Mesendoderm (in vitro differentiated cells): ENCODE results near the gene WNT8B.

ENCODE experiments used
- DNase-seq: peaks from one replicate; pipeline ENCODE4 v3.0.0; 2013
- H2AK5ac ChIP-seq: 2 replicates; pipeline ENCODE4 v1.6.1; 2013; ENCODE audit warnings: low read length, inconsistent platforms
- H2BK120ac ChIP-seq: 2 replicates; pipeline ENCODE4 v1.6.1; 2013; ENCODE audit warnings: low read depth, mild to moderate bottlenecking, low read length, moderate library complexity, mixed read lengths
- H2BK15ac ChIP-seq: replicated peaks from 2 replicates; pipeline ENCODE4 v1.6.1; 2013; ENCODE audit warnings: low read depth, mild to moderate bottlenecking, moderate library complexity
- H2BK5ac ChIP-seq: 2 replicates; pipeline ENCODE4 v1.6.1; 2013; ENCODE audit warnings: low read length, inconsistent platforms
- H3K18ac ChIP-seq: 2 replicates; pipeline ENCODE4 v1.6.1; 2013; ENCODE audit warnings: mild to moderate bottlenecking, low read length, mixed read lengths
- H3K23ac ChIP-seq: one replicate; pipeline ENCODE4 v1.6.1; 2013; ENCODE audit warnings: low read length
- H3K27ac ChIP-seq: 2 replicates; pipeline ENCODE4 v1.5.1; 2013; ENCODE audit warnings: low read depth, mild to moderate bottlenecking, inconsistent platforms, low read length, moderate library complexity
- H3K27me3 ChIP-seq: 2 replicates; pipeline ENCODE4 v1.6.1; 2013; ENCODE audit warnings: low read length, control low read depth, mild to moderate bottlenecking, inconsistent platforms; ENCODE audit not compliant: insufficient read depth, poor library complexity
- H3K36me3 ChIP-seq: 2 replicates; pipeline ENCODE4 v1.6.1; 2013; ENCODE audit warnings: low read length, inconsistent platforms; ENCODE audit not compliant: control insufficient read depth, insufficient read depth
- H3K4ac ChIP-seq: one replicate; pipeline ENCODE4 v1.6.1; 2013; ENCODE audit warnings: low read depth, mild to moderate bottlenecking, low read length, moderate library complexity
- H3K4me1 ChIP-seq: 2 replicates; pipeline ENCODE4 v1.6.1; 2013; ENCODE audit warnings: low read depth, low read length, inconsistent platforms; ENCODE audit not compliant: control insufficient read depth
- H3K4me2 ChIP-seq: 2 replicates; pipeline ENCODE4 v1.6.1; 2013; ENCODE audit warnings: low read length
- H3K4me3 ChIP-seq: 2 replicates; pipeline ENCODE4 v1.5.1; 2013; ENCODE audit warnings: mild to moderate bottlenecking, low read length
- H3K56ac ChIP-seq: one replicate; pipeline ENCODE4 v1.6.1; 2013; ENCODE audit warnings: low read length
- H3K79me1 ChIP-seq: 2 replicates; pipeline ENCODE4 v1.6.1; 2013; ENCODE audit warnings: low read length, inconsistent platforms
- H3K79me2 ChIP-seq: 2 replicates; pipeline ENCODE4 v1.6.1; 2013; ENCODE audit warnings: mild to moderate bottlenecking, low read length; ENCODE audit not compliant: control insufficient read depth, insufficient read depth
- H3K9ac ChIP-seq: 2 replicates; pipeline ENCODE4 v1.6.1; 2013; ENCODE audit warnings: low read length, inconsistent platforms
- H4K5ac ChIP-seq: one replicate; pipeline ENCODE4 v1.6.1; 2013; ENCODE audit warnings: low read length
- H4K8ac ChIP-seq: one replicate; pipeline ENCODE4 v1.6.1; 2013; ENCODE audit warnings: low read depth, mild to moderate bottlenecking, control low read depth, low read length, moderate library complexity
- WGBS: extraction: QIAGEN DNeasy Blood & Tissue Kit; methylation state at CpG from one replicate; pipeline ENCODE4 v1.1.7; 2013; ENCODE audit warnings: low lambda C conversion rate, missing lambda C conversion rate; ENCODE audit not compliant: insufficient coverage; ENCODE audit errors: extremely low coverage; 5-methylcytosine and 5-hydroxymethylcytosine counted together

The WNT8B gene

GRCh38 chr10:100522107-100522801 lies 59.4 kb downstream of the WNT8B start:
- H2BK120ac ChIP-seq = no peak overlapping the region
- no peak overlapping the region for H3K9ac ChIP-seq
- H3K79me2 ChIP-seq = no peaks in the 10 kb centered on the region
- no peak overlapping the region for H2BK5ac ChIP-seq
- H3K27ac ChIP-seq = no peak overlapping the region
- no peaks in the 10 kb centered on the region for H3K4me1 ChIP-seq
- no peak overlapping the region for H3K56ac ChIP-seq
- H3K4me2 ChIP-seq = no peak overlapping the region
- no peak overlapping the region for H4K8ac ChIP-seq
- peaks cover 5% of the 10 kb centered on the region for H3K27me3 ChIP-seq
- no CpG with 5 or more reads among the region's 5 CpGs for WGBS
- no peak overlapping the region for H3K4ac ChIP-seq
- no peak overlapping the region for H3K4me3 ChIP-seq
- no peaks in the 10 kb centered on the region for H3K79me1 ChIP-seq
- DNase-seq = no peak
- no peak overlapping the region for H2BK15ac ChIP-seq
- no peak overlapping the region for H2AK5ac ChIP-seq
- H3K23ac ChIP-seq = no peak overlapping the region
- H4K5ac ChIP-seq = no peak overlapping the region
- no peak overlapping the region for H3K18ac ChIP-seq
- peaks cover 8% of the 10 kb centered on the region for H3K36me3 ChIP-seq

- WGBS = no CpG with 5 or more reads among the region's 9 CpGs
- no peak overlapping the region for H4K8ac ChIP-seq
- H3K36me3 ChIP-seq = peaks cover 8% of the 10 kb centered on the region
- DNase-seq = no peak
- no peak overlapping the region for H2BK15ac ChIP-seq
- H3K56ac ChIP-seq = no peak overlapping the region
- no peak overlapping the region for H3K9ac ChIP-seq
- no peak overlapping the region for H2BK120ac ChIP-seq
- no peaks in the 10 kb centered on the region for H3K4me1 ChIP-seq
- no peak overlapping the region for H2AK5ac ChIP-seq
- no peaks in the 10 kb centered on the region for H3K79me1 ChIP-seq
- H3K27ac ChIP-seq = no peak overlapping the region
- no peak overlapping the region for H3K4me2 ChIP-seq
- H4K5ac ChIP-seq = no peak overlapping the region
- H2BK5ac ChIP-seq = no peak overlapping the region
- H3K23ac ChIP-seq = no peak overlapping the region
- H3K79me2 ChIP-seq = no peaks in the 10 kb centered on the region
- H3K4ac ChIP-seq = no peak overlapping the region
- H3K27me3 ChIP-seq = peaks cover 5% of the 10 kb centered on the region
- H3K4me3 ChIP-seq = no peak overlapping the region
- H3K18ac ChIP-seq = no peak overlapping the region
These were observed 60.1 kb downstream of the WNT8B start for GRCh38 chr10:100522945-100523344.

- peaks cover 3% of the 10 kb centered on the region for H3K79me2 ChIP-seq
- peaks cover 5% of the 10 kb centered on the region for H3K27me3 ChIP-seq
- H3K4me1 ChIP-seq = no peaks in the 10 kb centered on the region
- H3K27ac ChIP-seq = no peak overlapping the region
- H2BK15ac ChIP-seq = no peak overlapping the region
- no peak overlapping the region for H3K18ac ChIP-seq
- no peak overlapping the region for H2AK5ac ChIP-seq
- H3K9ac ChIP-seq = no peak overlapping the region
- no peak overlapping the region for H2BK5ac ChIP-seq
- no CpG with 5 or more reads among the region's 6 CpGs for WGBS
- H3K79me1 ChIP-seq = peaks cover 2% of the 10 kb centered on the region
- no peak for DNase-seq
- no peak overlapping the region for H4K5ac ChIP-seq
- no peak overlapping the region for H3K4ac ChIP-seq
- H3K4me2 ChIP-seq = no peak overlapping the region
- no peak overlapping the region for H3K23ac ChIP-seq
- H3K4me3 ChIP-seq = no peak overlapping the region
- H4K8ac ChIP-seq = no peak overlapping the region
- H2BK120ac ChIP-seq = no peak overlapping the region
- peaks cover 8% of the 10 kb centered on the region for H3K36me3 ChIP-seq
- H3K56ac ChIP-seq = no peak overlapping the region
These were observed 61.4 kb downstream of the WNT8B start for GRCh38 chr10:100524206-100524605.

GRCh38 chr10:100524638-100525037 lies 61.8 kb downstream of the WNT8B start:
- Histone ChIP-seq H3K4me1 (no peaks in the 10 kb centered on the region), H3K56ac (no peak overlapping the region), H2BK15ac (no peak overlapping the region), H2BK120ac (no peak overlapping the region), H3K27ac (no peak overlapping the region), H3K9ac (no peak overlapping the region), H3K18ac (no peak overlapping the region), H2AK5ac (no peak overlapping the region), H4K5ac (no peak overlapping the region), H3K4me3 (no peak overlapping the region), H2BK5ac (no peak overlapping the region), H3K27me3 (peaks cover 5% of the 10 kb centered on the region), H3K4me2 (no peak overlapping the region), H4K8ac (no peak overlapping the region), H3K36me3 (peaks cover 8% of the 10 kb centered on the region), H3K23ac (no peak overlapping the region), H3K79me1 (peaks cover 4% of the 10 kb centered on the region), H3K4ac (no peak overlapping the region), H3K79me2 (peaks cover 3% of the 10 kb centered on the region)
- no peak for DNase-seq
- WGBS = no CpG with 5 or more reads among the region's 2 CpGs

GRCh38 chr10:100528123-100528886 lies 65.5 kb downstream of the WNT8B start:
- Histone ChIP-seq H2BK15ac (no peak overlapping the region), H3K9ac (no peak overlapping the region), H2BK5ac (no peak overlapping the region), H3K79me1 (peaks cover 4% of the 10 kb centered on the region), H2BK120ac (no peak overlapping the region), H3K4me1 (peaks cover 2% of the 10 kb centered on the region), H3K23ac (no peak overlapping the region), H3K4ac (no peak overlapping the region), H3K27me3 (no peaks in the 10 kb centered on the region), H4K5ac (no peak overlapping the region), H3K18ac (no peak overlapping the region), H3K79me2 (peaks cover 3% of the 10 kb centered on the region), H3K4me3 (no peak overlapping the region), H3K56ac (no peak overlapping the region), H3K4me2 (no peak overlapping the region), H4K8ac (no peak overlapping the region), H2AK5ac (no peak overlapping the region), H3K27ac (no peak overlapping the region), H3K36me3 (peaks cover 8% of the 10 kb centered on the region)
- no CpG with 5 or more reads among the region's 7 CpGs for WGBS
- no peak for DNase-seq
